ENCODE results near the gene LRBA.

Gene LRBA

DNA sequence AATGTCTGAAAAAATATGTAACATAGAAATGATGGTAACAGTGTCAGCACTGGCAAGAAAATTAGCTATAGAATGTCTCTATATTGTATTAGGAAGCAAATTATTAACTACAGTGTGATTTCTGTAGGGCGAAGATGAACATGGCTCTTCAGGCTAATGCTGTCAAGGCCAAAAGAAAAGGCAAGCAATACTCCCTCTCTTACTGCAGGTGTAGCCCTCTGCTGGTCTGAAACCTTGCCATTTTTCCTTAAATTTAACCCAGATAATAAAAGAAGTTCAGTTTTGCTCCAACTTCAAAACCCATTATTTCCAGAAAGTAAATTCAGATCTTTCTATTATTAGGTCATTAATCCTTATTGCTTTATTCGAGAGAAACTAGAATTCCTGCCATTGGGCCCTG lies 215.9 kb downstream of the LRBA start:
- Histone ChIP-seq H3K27ac (ENCODE audit: low read depth, low read length) (no peak overlapping the region), H3K9ac (ENCODE audit: low read depth in 1 of 2, low read length in 2 of 2) (no peak overlapping the region), H3K4me3 (ENCODE audit: low read depth in 1 of 2, low read length in 2 of 2) (no peak overlapping the region), H3K9me3 (ENCODE audit: control insufficient read depth in 1 of 2, low read length in 2 of 2) (no peaks in the 10 kb centered on the region), H3K27me3 (ENCODE audit: control insufficient read depth in 1 of 2, insufficient read depth in 2 of 2, low read length in 2 of 2) (no peaks in the 10 kb centered on the region), H3K4me1 (ENCODE audit: control insufficient read depth in 1 of 2, insufficient read depth in 2 of 2, low read length in 2 of 2) (no peaks in the 10 kb centered on the region), H3K36me3 (ENCODE audit: control insufficient read depth in 1 of 2, insufficient read depth in 2 of 2, low read length in 2 of 2) (peaks cover 0 to under 1% of the 10 kb centered on the region in 2 donors)

DNA sequence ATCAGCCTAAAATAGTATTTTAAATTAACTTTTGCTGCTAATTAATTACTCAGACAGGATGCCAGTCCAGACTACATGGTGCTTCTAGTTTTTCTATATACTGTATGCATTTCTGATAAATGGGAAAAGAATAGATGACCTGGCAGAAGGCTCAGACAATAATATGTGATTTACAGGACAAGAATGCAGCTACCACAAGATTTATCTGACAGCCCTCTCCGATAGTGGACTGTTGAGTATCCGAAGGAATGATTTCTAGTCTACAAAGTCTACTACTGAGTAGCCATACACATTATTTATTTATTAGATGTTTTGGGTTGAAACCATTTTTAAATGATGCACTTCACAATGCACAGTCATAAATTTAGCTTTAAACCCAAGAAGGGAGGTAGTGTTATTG lies 220.4 kb downstream of the LRBA start:
- Histone ChIP-seq H3K36me3 (ENCODE audit: control insufficient read depth in 1 of 2, insufficient read depth in 2 of 2, low read length in 2 of 2) (no peaks in the 10 kb centered on the region), H3K9ac (ENCODE audit: low read depth in 1 of 2, low read length in 2 of 2) (no peak overlapping the region), H3K4me3 (ENCODE audit: low read depth in 1 of 2, low read length in 2 of 2) (no peak overlapping the region), H3K4me1 (ENCODE audit: control insufficient read depth in 1 of 2, insufficient read depth in 2 of 2, low read length in 2 of 2) (no peaks in the 10 kb centered on the region), H3K27me3 (ENCODE audit: control insufficient read depth in 1 of 2, insufficient read depth in 2 of 2, low read length in 2 of 2) (no peaks in the 10 kb centered on the region), H3K9me3 (ENCODE audit: control insufficient read depth in 1 of 2, low read length in 2 of 2) (no peaks in the 10 kb centered on the region), H3K27ac (ENCODE audit: low read depth, low read length) (no peak overlapping the region)

DNA sequence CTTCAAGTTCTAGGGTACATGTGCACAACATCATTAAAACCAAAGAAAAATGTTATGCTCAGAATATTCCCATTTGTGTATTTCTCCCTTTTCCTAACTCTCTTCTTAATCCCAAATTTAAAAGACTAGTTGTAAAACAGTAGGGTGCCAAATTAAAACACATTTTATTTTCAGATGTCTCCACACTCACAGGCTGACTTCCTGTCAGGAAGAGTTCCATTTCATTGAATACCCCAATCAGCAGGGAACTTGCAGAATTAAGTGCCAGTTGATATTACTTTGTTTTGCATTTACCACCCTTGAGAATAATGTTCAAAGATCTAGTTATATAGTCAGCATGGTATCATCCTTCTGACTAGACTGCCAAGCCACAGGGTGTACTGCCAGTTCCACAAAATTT lies 225.2 kb downstream of the LRBA start:
- no peaks in the 10 kb centered on the region for H3K36me3 ChIP-seq (ENCODE audit: control insufficient read depth in 1 of 2, insufficient read depth in 2 of 2, low read length in 2 of 2)
- H3K9ac ChIP-seq (ENCODE audit: low read depth in 1 of 2, low read length in 2 of 2): no peak overlapping the region
- no peak overlapping the region for H3K4me3 ChIP-seq (ENCODE audit: low read depth in 1 of 2, low read length in 2 of 2)
- no peaks in the 10 kb centered on the region for H3K9me3 ChIP-seq (ENCODE audit: control insufficient read depth in 1 of 2, low read length in 2 of 2)
- H3K4me1 ChIP-seq (ENCODE audit: control insufficient read depth in 1 of 2, insufficient read depth in 2 of 2, low read length in 2 of 2): no peaks in the 10 kb centered on the region
- no peaks in the 10 kb centered on the region for H3K27me3 ChIP-seq (ENCODE audit: control insufficient read depth in 1 of 2, insufficient read depth in 2 of 2, low read length in 2 of 2)
- no peak overlapping the region for H3K27ac ChIP-seq (ENCODE audit: low read depth, low read length)

DNA sequence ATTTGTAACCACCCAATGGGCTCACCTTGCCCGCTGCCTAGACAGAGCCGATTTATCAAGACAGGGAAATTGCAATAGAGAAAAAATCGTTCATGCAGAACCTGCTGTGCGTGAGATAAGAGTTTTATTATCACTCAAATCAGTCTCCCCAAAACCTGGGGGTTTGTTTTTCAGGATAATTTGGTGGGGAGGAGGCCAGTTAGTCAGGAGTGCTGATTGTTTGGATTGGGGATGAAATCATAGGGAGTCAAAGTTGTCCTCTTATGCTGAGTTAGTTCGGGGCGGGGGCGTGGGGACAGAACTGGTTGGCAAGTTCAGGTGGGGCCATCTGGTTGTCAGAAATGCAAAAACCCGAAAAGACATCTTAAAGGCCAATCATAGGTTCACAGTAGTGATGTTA lies 230.1 kb downstream of the LRBA start:
- Histone ChIP-seq H3K9ac (ENCODE audit: low read depth in 1 of 2, low read length in 2 of 2) (no peak overlapping the region), H3K27ac (ENCODE audit: low read depth, low read length) (no peak overlapping the region), H3K4me3 (ENCODE audit: low read depth in 1 of 2, low read length in 2 of 2) (no peak overlapping the region), H3K36me3 (ENCODE audit: control insufficient read depth in 1 of 2, insufficient read depth in 2 of 2, low read length in 2 of 2) (no peaks in the 10 kb centered on the region), H3K9me3 (ENCODE audit: control insufficient read depth in 1 of 2, low read length in 2 of 2) (no peaks in the 10 kb centered on the region), H3K27me3 (ENCODE audit: control insufficient read depth in 1 of 2, insufficient read depth in 2 of 2, low read length in 2 of 2) (no peaks in the 10 kb centered on the region), H3K4me1 (ENCODE audit: control insufficient read depth in 1 of 2, insufficient read depth in 2 of 2, low read length in 2 of 2) (no peaks in the 10 kb centered on the region)

DNA sequence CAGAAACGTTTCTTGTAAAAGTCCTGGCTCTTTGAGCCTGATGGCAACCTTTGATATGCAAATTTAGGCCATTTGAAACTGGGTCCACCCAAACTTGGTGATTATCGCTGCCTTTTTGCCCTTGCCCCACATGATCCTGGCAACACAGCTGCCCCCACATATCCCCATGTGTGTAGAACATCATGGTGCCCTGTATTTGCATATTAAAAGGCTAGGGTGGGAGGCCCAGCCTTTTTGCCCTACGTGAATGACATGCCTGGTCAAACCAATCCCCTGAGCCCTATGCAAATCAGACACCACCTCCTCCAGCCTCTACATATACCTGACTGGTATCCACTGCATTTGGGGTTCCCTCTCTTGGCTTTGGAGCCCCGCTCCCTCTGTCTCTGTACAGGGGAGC lies 230.8 kb downstream of the LRBA start:
- Histone ChIP-seq H3K27me3 (ENCODE audit: control insufficient read depth in 1 of 2, insufficient read depth in 2 of 2, low read length in 2 of 2) (no peaks in the 10 kb centered on the region), H3K27ac (ENCODE audit: low read depth, low read length) (no peak overlapping the region), H3K9me3 (ENCODE audit: control insufficient read depth in 1 of 2, low read length in 2 of 2) (no peaks in the 10 kb centered on the region), H3K9ac (ENCODE audit: low read depth in 1 of 2, low read length in 2 of 2) (no peak overlapping the region), H3K4me1 (ENCODE audit: control insufficient read depth in 1 of 2, insufficient read depth in 2 of 2, low read length in 2 of 2) (no peaks in the 10 kb centered on the region), H3K4me3 (ENCODE audit: low read depth in 1 of 2, low read length in 2 of 2) (no peak overlapping the region), H3K36me3 (ENCODE audit: control insufficient read depth in 1 of 2, insufficient read depth in 2 of 2, low read length in 2 of 2) (no peaks in the 10 kb centered on the region)

DNA sequence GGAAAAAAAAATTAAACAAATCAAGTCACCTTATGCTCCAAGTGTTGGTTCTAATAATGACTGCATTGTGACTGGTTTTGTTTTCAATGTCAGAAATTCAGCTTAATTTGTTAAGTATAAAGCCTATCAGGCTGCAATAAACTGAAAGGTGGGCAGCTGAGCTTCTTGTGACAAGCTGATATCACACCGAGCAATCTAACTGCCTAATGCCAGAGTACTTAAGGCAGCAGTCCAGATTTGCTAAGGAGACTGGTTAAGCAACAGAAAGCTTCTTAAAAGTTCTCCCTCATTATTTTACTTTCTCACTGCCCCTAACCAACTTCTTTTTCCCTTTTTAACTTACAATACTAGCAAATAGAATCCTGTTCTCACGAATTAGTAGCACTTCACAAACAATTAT lies 232.2 kb downstream of the LRBA start:
- no peak overlapping the region for H3K9ac ChIP-seq (ENCODE audit: low read depth in 1 of 2, low read length in 2 of 2)
- H3K4me1 ChIP-seq (ENCODE audit: control insufficient read depth in 1 of 2, insufficient read depth in 2 of 2, low read length in 2 of 2): no peaks in the 10 kb centered on the region
- no peaks in the 10 kb centered on the region for H3K27me3 ChIP-seq (ENCODE audit: control insufficient read depth in 1 of 2, insufficient read depth in 2 of 2, low read length in 2 of 2)
- H3K36me3 ChIP-seq (ENCODE audit: control insufficient read depth in 1 of 2, insufficient read depth in 2 of 2, low read length in 2 of 2): no peaks in the 10 kb centered on the region
- no peak overlapping the region for H3K4me3 ChIP-seq (ENCODE audit: low read depth in 1 of 2, low read length in 2 of 2)
- no peak overlapping the region for H3K27ac ChIP-seq (ENCODE audit: low read depth, low read length)
- no peaks in the 10 kb centered on the region for H3K9me3 ChIP-seq (ENCODE audit: control insufficient read depth in 1 of 2, low read length in 2 of 2)

DNA sequence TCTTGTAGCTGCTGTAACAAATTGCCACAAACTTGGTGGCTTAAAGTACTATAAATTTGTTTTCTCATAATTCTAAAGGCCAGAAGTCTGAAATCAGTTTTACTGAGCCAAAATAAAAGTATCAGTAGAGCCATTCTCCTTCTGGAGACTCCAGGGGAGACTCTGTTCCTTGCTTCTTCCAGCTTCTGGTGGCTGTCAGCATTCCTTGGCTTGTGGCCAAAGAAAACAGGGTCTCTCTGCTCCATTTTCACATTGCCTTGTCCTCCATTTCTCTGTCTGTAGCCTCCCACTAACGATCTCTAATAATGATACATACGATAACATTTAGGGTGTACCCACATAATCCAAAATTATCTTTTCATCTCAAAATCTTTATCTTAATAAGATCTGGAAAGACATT lies 232.8 kb downstream of the LRBA start:
- no peak overlapping the region for H3K4me3 ChIP-seq (ENCODE audit: low read depth in 1 of 2, low read length in 2 of 2)

DNA sequence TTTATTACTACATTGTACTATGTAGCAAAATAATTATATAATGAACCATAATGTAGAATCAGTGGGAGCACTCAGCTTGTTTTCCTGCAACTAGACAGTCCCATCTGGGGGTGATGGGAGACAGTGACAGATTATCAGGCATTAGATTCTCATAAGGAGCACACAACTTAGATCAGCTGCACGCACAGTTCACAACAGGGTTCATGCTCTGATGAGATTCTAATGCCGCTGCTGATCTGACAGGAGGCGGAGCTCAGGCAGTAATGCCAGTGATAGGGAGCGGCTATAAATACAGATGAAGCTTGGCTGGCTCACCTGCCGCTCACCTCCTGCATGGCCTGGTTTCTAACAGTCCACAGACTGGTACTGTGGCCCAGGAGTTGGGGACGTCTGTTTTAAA lies 233.9 kb downstream of the LRBA start:
- Histone ChIP-seq H3K9me3 (ENCODE audit: control insufficient read depth in 1 of 2, low read length in 2 of 2) (no peaks in the 10 kb centered on the region), H3K36me3 (ENCODE audit: control insufficient read depth in 1 of 2, insufficient read depth in 2 of 2, low read length in 2 of 2) (no peaks in the 10 kb centered on the region), H3K4me1 (ENCODE audit: control insufficient read depth in 1 of 2, insufficient read depth in 2 of 2, low read length in 2 of 2) (no peaks in the 10 kb centered on the region), H3K4me3 (ENCODE audit: low read depth in 1 of 2, low read length in 2 of 2) (no peak overlapping the region), H3K27me3 (ENCODE audit: control insufficient read depth in 1 of 2, insufficient read depth in 2 of 2, low read length in 2 of 2) (no peaks in the 10 kb centered on the region), H3K27ac (ENCODE audit: low read depth, low read length) (no peak overlapping the region), H3K9ac (ENCODE audit: low read depth in 1 of 2, low read length in 2 of 2) (no peak overlapping the region)

More for the DNA sequence above, 232.8 kb downstream of the LRBA start:
- H3K27me3 ChIP-seq (ENCODE audit: control insufficient read depth in 1 of 2, insufficient read depth in 2 of 2, low read length in 2 of 2): no peaks in the 10 kb centered on the region
- H3K9me3 ChIP-seq (ENCODE audit: control insufficient read depth in 1 of 2, low read length in 2 of 2): no peaks in the 10 kb centered on the region
- no peak overlapping the region for H3K9ac ChIP-seq (ENCODE audit: low read depth in 1 of 2, low read length in 2 of 2)
- no peaks in the 10 kb centered on the region for H3K36me3 ChIP-seq (ENCODE audit: control insufficient read depth in 1 of 2, insufficient read depth in 2 of 2, low read length in 2 of 2)
- H3K4me1 ChIP-seq (ENCODE audit: control insufficient read depth in 1 of 2, insufficient read depth in 2 of 2, low read length in 2 of 2): no peaks in the 10 kb centered on the region
- no peak overlapping the region for H3K27ac ChIP-seq (ENCODE audit: low read depth, low read length)

DNA sequence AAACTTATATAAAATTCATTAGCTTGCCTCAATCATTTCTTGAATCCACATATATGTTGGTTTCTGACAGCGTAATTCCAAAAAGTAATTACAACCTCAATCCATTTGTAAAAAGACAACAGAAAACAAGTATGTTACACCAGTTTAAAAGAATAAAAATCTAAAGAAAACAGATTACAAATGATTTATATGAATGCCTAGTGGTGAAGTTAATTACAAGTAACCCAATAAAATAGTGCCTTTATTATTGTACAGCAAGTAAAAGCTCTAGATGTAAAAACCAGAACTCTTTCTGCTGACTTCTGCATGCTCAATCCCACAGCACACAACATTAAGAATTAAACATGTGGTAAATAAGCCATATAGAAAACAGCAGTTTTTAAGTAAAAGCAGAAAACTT lies 235.4 kb downstream of the LRBA start:
- Histone ChIP-seq H3K36me3 (ENCODE audit: control insufficient read depth in 1 of 2, insufficient read depth in 2 of 2, low read length in 2 of 2) (no peaks in the 10 kb centered on the region), H3K9me3 (ENCODE audit: control insufficient read depth in 1 of 2, low read length in 2 of 2) (no peaks in the 10 kb centered on the region)

DNA sequence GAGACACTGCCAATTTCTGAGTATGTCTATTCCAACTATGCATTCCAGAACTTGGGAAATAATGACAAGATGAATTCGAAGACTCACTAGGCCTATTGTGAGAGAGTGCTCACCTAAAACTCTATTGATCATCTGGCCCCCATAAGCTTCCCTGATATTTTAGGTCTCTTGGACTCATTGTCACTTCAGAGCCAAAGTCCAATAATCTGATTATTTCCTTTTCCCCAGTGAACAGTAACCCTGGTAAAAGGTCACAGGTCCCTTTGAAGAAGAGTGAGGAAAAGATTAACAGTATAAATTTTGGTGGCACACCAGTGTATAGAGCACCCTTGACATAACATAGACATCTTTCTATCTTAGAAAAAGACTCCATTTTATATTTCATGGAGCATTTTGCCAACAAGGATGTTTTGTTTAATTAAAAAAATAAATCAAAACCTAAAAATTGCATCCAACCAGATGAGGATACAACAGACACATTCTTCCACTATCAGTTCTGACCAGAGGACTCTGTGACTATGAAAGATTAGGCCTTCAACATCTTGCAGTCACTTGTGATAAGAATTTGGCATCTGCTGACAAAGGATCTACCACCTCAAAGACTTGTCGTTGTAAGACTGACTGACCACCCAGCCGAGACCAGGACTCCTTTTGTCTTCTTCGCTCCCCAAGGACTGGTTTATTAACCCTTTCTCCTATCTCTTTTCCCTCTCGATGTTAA lies 241.2 kb downstream of the LRBA start:
- Histone ChIP-seq H3K36me3 (ENCODE audit: control insufficient read depth in 1 of 2, insufficient read depth in 2 of 2, low read length in 2 of 2) (peaks cover 3 to 7% of the 10 kb centered on the region in 2 donors), H3K4me1 (ENCODE audit: control insufficient read depth in 1 of 2, insufficient read depth in 2 of 2, low read length in 2 of 2) (peaks cover 0 to 9% of the 10 kb centered on the region in 2 donors), H3K9me3 (ENCODE audit: control insufficient read depth in 1 of 2, low read length in 2 of 2) (no peaks in the 10 kb centered on the region), H3K9ac (ENCODE audit: low read depth in 1 of 2, low read length in 2 of 2) (no peak overlapping the region), H3K27ac (ENCODE audit: low read depth, low read length) (no peak overlapping the region), H3K4me3 (ENCODE audit: low read depth in 1 of 2, low read length in 2 of 2) (no peak overlapping the region), H3K27me3 (ENCODE audit: control insufficient read depth in 1 of 2, insufficient read depth in 2 of 2, low read length in 2 of 2) (no peaks in the 10 kb centered on the region)

More for the DNA sequence above, 235.4 kb downstream of the LRBA start:
- Histone ChIP-seq H3K4me1 (ENCODE audit: control insufficient read depth in 1 of 2, insufficient read depth in 2 of 2, low read length in 2 of 2) (no peaks in the 10 kb centered on the region), H3K27ac (ENCODE audit: low read depth, low read length) (no peak overlapping the region), H3K9ac (ENCODE audit: low read depth in 1 of 2, low read length in 2 of 2) (no peak overlapping the region), H3K4me3 (ENCODE audit: low read depth in 1 of 2, low read length in 2 of 2) (no peak overlapping the region), H3K27me3 (ENCODE audit: control insufficient read depth in 1 of 2, insufficient read depth in 2 of 2, low read length in 2 of 2) (no peaks in the 10 kb centered on the region)

Data from duodenal mucosa (tissue), 2 donors.